ENCODE measurements around the gene RRP1.

RRP1 gene

GRCh38 chr21:43836616-43837015, 47.2 kb downstream of the RRP1 start:
- DNase-seq (ENCODE audit: low read depth, low spot score) = no peak

- no peak for DNase-seq (ENCODE audit: low read depth, low spot score)
Observed at GRCh38 chr21:43840259-43840658, 50.9 kb downstream of the RRP1 start.

GRCh38 chr21:43842742-43843141, 53.4 kb downstream of the RRP1 start:
- DNase-seq (ENCODE audit: low read depth, low spot score) = no peak

- peak; percentile 20 for DNase-seq (ENCODE audit: low read depth, low spot score)
Observed at GRCh38 chr21:43844906-43845305, 55.5 kb downstream of the RRP1 start.

- DNase-seq (ENCODE audit: low read depth, low spot score) = no peak
Observed at GRCh38 chr21:43845386-43845785, 56.0 kb downstream of the RRP1 start.

- DNase-seq (ENCODE audit: low read depth, low spot score) = no peak
Observed at GRCh38 chr21:43846430-43846829, 57.1 kb downstream of the RRP1 start.

GRCh38 chr21:43847301-43847700, 57.9 kb downstream of the RRP1 start:
- no peak for DNase-seq (ENCODE audit: low read depth, low spot score)

GRCh38 chr21:43848771-43849170, 59.4 kb downstream of the RRP1 start:
- DNase-seq (ENCODE audit: low read depth, low spot score) = no peak

- DNase-seq (ENCODE audit: low read depth, low spot score) = no peak
Observed at GRCh38 chr21:43849532-43850299, 60.3 kb downstream of the RRP1 start.

- no peak for DNase-seq (ENCODE audit: low read depth, low spot score)
Observed at GRCh38 chr21:43850728-43851295, 61.4 kb downstream of the RRP1 start.

GRCh38 chr21:43851593-43851992, 62.2 kb downstream of the RRP1 start:
- no peak for DNase-seq (ENCODE audit: low read depth, low spot score)

GRCh38 chr21:43853851-43854772, 64.7 kb downstream of the RRP1 start:
- no peak for DNase-seq (ENCODE audit: low read depth, low spot score)
